Right atrium auricular region (tissue), 2 donors: ENCODE data around the gene CDC42BPA. TPM values are rescaled to one million over a fixed set of nuclear protein-coding genes. Genes with fewer than 3 reads are reported as not detected.

Experiments used
- DNase-seq: peaks from one replicate; pipeline ENCODE4 v3.0.0-alpha.2; 2019; ENCODE audit warnings: low spot score
- H3K27ac ChIP-seq, 2 donors: fragments of 200-600 bp; sonication (generic); 1 replicate in 1 of 2; 2 replicates in 1 of 2; pipeline ENCODE4 v1.5.1; 2016 to 2019
- H3K27me3 ChIP-seq, 2 donors: fragments of 200-600 bp; sonication (generic); one replicate each; pipeline versions ENCODE4 v1.5.1 to v1.6.0; 2017 to 2019
- H3K36me3 ChIP-seq: fragments of 200-600 bp; sonication (generic); one replicate; pipeline ENCODE4 v1.5.1; 2016
- H3K4me1 ChIP-seq, 2 donors: fragments of 200-600 bp; sonication (generic); one replicate each; pipeline versions ENCODE4 v1.5.1 to v1.6.0; 2017 to 2019
- H3K4me3 ChIP-seq, 2 donors: fragments of 200-600 bp; sonication (generic); 1 replicate in 1 of 2; 2 replicates in 1 of 2; pipeline ENCODE4 v1.5.1; 2017 to 2019; ENCODE audit warnings: mild to moderate bottlenecking in 1 of 2, moderate library complexity in 1 of 2
- H3K9me3 ChIP-seq, 2 donors: fragments of 200-600 bp; sonication (generic); one replicate each; pipeline ENCODE4 v1.5.1; 2019
- total RNA-seq, 2 donors: library from RNA; depleted of rRNA; stranded (reverse); fragments of >200 nt; gene quantifications; one replicate each; pipeline ENCODE4 v1.1.0, GENCODE V29; 2016
- TF ChIP-seq, protein P1 (sequence below), 2 donors: fragments of 200-600 bp; sonication (generic); IDR thresholded peaks; one replicate each; pipeline ENCODE4 v1.5.1; 2019; ENCODE audit warnings: antibody characterized with exemption in 2 of 2

The CDC42BPA gene
- total RNA-seq, 2 donors from 2014 or later = 26.0 to 32.0 TPM

DNA sequence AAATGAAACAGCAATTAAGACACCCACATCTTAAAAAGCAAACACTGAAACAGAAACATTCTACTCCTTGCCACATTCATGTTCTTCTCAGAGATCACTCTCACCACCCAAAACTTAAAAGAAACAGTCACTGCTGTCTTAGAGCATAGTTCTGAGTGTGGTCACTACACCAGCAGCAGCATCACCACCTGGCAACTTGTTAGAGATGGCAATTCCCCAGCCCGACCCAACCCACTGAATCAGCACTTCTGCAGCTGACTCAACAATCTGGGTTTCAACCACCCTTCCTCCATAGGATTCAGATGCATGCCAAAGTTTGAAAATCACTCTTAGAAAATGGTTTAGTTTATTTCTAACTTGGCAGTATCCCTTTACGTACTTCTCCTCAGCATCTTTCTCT is 126.1 kb downstream of the CDC42BPA start:
- Histone ChIP-seq H3K9me3 (no peaks in the 10 kb centered on the region), H3K27ac (no peak overlapping the region), H3K27me3 (no peaks in the 10 kb centered on the region), H3K4me3 (no peak overlapping the region), H3K4me1 (no peaks in the 10 kb centered on the region), H3K36me3 (no peaks in the 10 kb centered on the region)
- TF ChIP-seq, protein P1, sequence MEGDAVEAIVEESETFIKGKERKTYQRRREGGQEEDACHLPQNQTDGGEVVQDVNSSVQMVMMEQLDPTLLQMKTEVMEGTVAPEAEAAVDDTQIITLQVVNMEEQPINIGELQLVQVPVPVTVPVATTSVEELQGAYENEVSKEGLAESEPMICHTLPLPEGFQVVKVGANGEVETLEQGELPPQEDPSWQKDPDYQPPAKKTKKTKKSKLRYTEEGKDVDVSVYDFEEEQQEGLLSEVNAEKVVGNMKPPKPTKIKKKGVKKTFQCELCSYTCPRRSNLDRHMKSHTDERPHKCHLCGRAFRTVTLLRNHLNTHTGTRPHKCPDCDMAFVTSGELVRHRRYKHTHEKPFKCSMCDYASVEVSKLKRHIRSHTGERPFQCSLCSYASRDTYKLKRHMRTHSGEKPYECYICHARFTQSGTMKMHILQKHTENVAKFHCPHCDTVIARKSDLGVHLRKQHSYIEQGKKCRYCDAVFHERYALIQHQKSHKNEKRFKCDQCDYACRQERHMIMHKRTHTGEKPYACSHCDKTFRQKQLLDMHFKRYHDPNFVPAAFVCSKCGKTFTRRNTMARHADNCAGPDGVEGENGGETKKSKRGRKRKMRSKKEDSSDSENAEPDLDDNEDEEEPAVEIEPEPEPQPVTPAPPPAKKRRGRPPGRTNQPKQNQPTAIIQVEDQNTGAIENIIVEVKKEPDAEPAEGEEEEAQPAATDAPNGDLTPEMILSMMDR (IDR thresholded peaks at IDR 0.05) = no peak
- DNase-seq = no peak

DNA sequence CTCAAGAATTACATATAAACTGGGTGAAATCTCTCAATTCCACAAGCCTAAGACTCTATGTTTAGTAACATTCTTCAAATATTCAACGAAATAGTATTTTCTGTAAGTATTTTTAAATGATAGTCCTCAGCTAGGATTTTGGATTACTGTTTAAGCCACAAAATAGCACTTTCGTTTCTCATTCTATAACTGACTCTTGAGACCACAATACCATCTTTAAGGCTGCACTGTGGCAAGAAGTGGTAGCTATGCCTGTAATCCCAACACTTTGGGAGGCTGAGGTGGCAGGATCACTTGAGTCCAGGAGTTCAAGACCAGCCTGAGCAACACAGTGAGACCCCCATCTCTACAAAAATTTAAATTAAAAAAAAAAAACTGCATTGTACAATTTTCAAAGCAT is 126.7 kb downstream of the CDC42BPA start:
- H3K9me3 ChIP-seq = no peaks in the 10 kb centered on the region
- no peak overlapping the region for H3K4me3 ChIP-seq
- no peaks in the 10 kb centered on the region for H3K36me3 ChIP-seq
- DNase-seq = no peak
- H3K27ac ChIP-seq = no peak overlapping the region
- TF ChIP-seq, protein P1 (IDR thresholded peaks at IDR 0.05) = no peak
- no peaks in the 10 kb centered on the region for H3K4me1 ChIP-seq
- H3K27me3 ChIP-seq = no peaks in the 10 kb centered on the region

DNA sequence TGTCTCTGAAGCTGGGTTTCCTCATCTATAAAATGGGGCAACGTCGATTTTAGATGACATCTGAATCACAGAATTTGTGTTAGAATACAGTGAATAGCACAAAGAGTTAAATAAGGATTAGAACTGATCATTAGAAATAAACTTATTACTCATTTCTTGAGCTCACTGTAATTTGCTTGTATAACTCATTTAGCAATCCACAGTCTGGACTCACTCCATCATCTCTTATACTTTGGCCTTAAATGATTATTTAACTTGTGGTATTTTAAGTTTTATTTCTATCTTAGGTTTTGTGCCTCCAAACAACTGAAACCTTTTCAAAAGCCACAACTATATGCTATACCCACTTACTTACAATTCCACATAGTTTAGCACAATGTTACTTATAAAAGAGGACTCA is 128.0 kb downstream of the CDC42BPA start:
- no peaks in the 10 kb centered on the region for H3K36me3 ChIP-seq
- no peaks in the 10 kb centered on the region for H3K27me3 ChIP-seq
- DNase-seq = no peak
- TF ChIP-seq, protein P1 (IDR thresholded peaks at IDR 0.05) = no peak
- peaks cover 0 to 7% of the 10 kb centered on the region in 2 donors for H3K4me1 ChIP-seq
- no peak overlapping the region for H3K27ac ChIP-seq
- H3K9me3 ChIP-seq = no peaks in the 10 kb centered on the region
- no peak overlapping the region for H3K4me3 ChIP-seq

DNA sequence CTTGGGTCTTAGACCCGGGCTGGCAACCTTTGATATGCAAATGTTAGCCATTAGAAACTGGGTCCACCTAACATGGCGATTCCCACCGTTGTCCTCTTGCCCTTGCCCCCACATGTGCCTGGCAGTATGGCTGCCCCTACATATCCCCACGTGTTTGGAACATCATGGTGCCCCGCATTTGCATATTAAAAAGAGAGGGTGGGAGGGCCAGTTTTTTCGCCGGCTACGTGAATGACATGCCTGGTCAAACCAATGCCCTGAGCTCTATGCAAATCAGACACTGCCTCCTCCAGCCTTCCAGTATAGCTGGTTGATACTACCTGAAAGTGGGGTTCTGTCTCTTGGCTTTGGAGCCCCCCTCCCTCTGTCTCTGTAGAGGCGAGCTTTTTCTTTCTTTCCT is 133.0 kb downstream of the CDC42BPA start:
- H3K4me1 ChIP-seq = peaks cover 0 to 7% of the 10 kb centered on the region in 2 donors
- no peak overlapping the region for H3K27ac ChIP-seq
- TF ChIP-seq, protein P1 (IDR thresholded peaks at IDR 0.05) = no peak
- DNase-seq = no peak
- H3K36me3 ChIP-seq = no peaks in the 10 kb centered on the region
- no peaks in the 10 kb centered on the region for H3K27me3 ChIP-seq
- H3K9me3 ChIP-seq = no peaks in the 10 kb centered on the region
- H3K4me3 ChIP-seq = no peak overlapping the region

DNA sequence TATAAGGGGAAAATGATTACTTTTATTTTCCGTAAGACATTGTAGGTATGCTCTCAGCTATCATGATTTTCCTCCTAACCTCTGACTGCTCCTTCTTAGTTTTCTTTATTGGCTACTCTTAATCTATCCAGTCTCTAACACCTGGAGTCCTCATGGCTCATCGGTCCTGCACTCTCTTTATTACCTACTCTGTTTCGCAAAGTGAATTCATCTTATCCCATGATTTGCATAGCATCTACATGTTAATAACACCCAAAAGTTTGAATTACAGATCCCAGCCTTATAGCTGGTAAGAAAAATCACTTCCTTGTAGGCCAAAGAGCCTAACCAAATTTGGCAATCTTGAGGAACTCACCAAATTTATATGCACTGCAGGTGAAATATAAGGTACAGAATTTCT is 136.3 kb downstream of the CDC42BPA start:
- H3K27me3 ChIP-seq = no peaks in the 10 kb centered on the region
- peaks cover 0 to 7% of the 10 kb centered on the region in 2 donors for H3K4me1 ChIP-seq
- no peaks in the 10 kb centered on the region for H3K9me3 ChIP-seq
- H3K27ac ChIP-seq = no peak overlapping the region
- H3K36me3 ChIP-seq = no peaks in the 10 kb centered on the region
- no peak overlapping the region for H3K4me3 ChIP-seq
- TF ChIP-seq, protein P1 (IDR thresholded peaks at IDR 0.05) = no peak
- no peak for DNase-seq

DNA sequence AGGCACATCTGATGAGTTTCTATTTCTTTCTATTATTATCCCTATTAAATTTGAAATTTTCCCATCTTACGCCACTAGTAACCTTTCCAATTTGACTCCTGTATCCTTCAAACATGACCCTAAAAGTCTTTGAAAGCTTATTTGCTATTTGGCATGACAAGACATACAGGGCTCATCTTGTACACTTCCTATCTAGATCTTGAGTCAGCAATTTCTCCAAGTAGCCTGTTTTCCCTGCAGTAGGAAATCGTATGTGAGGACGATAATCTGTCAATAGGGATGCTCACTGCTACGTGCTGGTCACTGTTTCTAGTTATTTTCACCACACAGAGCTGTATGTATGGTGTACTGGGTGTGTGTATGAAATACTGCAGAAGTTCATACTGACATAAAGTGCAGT is 142.7 kb downstream of the CDC42BPA start:
- Histone ChIP-seq H3K9me3 (no peaks in the 10 kb centered on the region), H3K4me3 (no peak overlapping the region), H3K27ac (no peak overlapping the region), H3K36me3 (no peaks in the 10 kb centered on the region), H3K4me1 (no peaks in the 10 kb centered on the region), H3K27me3 (no peaks in the 10 kb centered on the region)
- DNase-seq = no peak
- TF ChIP-seq, protein P1 (IDR thresholded peaks at IDR 0.05) = no peak
